SH-SY5Y (cell line): Measurements from ENCODE around the gene SERPINH1.

Source experiments
- GATA2 ChIP-seq: IDR thresholded peaks from 2 replicates; pipeline ENCODE4 v1.6.1; 2011; ENCODE audit warnings: mild to moderate bottlenecking, low read depth, low read length
- GATA3 ChIP-seq: IDR thresholded peaks from 2 replicates; pipeline ENCODE4 v1.6.1; 2011; ENCODE audit warnings: low read depth, mild to moderate bottlenecking, low read length, moderate library complexity

SERPINH1 gene

GRCh38 chr11:75557666-75558494, 4.2 kb upstream of the SERPINH1 start:
- TF ChIP-seq GATA2: no peak
- no peak for TF ChIP-seq GATA3

GRCh38 chr11:75558939-75559843, 2.9 kb upstream of the SERPINH1 start:
- TF ChIP-seq GATA3 (no peak), GATA2 (no peak)

GRCh38 chr11:75560644-75561043, 1.4 kb upstream of the SERPINH1 start:
- TF ChIP-seq GATA3: no peak
- no peak for TF ChIP-seq GATA2

- TF ChIP-seq GATA3 (no peak), GATA2 (no peak)
Measured at GRCh38 chr11:75561426-75562047, 516 bp upstream of the SERPINH1 start.

GRCh38 chr11:75562836-75563484, 907 bp downstream of the SERPINH1 start:
- TF ChIP-seq GATA3 (no peak), GATA2 (no peak)

GRCh38 chr11:75563501-75563977, 1.5 kb downstream of the SERPINH1 start:
- TF ChIP-seq GATA3: no peak
- no peak for TF ChIP-seq GATA2

GRCh38 chr11:75563978-75564552, 2.0 kb downstream of the SERPINH1 start:
- no peak for TF ChIP-seq GATA2
- no peak for TF ChIP-seq GATA3

- no peak for TF ChIP-seq GATA2
- TF ChIP-seq GATA3: no peak
Measured at GRCh38 chr11:75565221-75565814, 3.3 kb downstream of the SERPINH1 start.

GRCh38 chr11:75565916-75566762, 4.1 kb downstream of the SERPINH1 start:
- TF ChIP-seq GATA3 (no peak), GATA2 (no peak)

GRCh38 chr11:75566763-75567279, 4.8 kb downstream of the SERPINH1 start:
- TF ChIP-seq GATA3: no peak
- TF ChIP-seq GATA2: no peak

- TF ChIP-seq GATA2 (no peak), GATA3 (no peak)
Measured at GRCh38 chr11:75567971-75568370, 5.9 kb downstream of the SERPINH1 start.
